CD4-positive, alpha-beta T cell treated with Interleukin-2 at 100 ng/mL for 4 hours (primary cell): ENCODE results near the gene BPI.
"Not testable (repeated sequence)": the region's sequence is repeated elsewhere in the genome, so short reads cannot be mapped to it uniquely, and the experiment has no call there.

Experiments used
- DNase-seq: peaks from one replicate; pipeline ENCODE4 v3.0.0-alpha.2; 2020; ENCODE audit warnings: low spot score

BPI gene

GRCh38 chr20:38278131-38278530 is 25.8 kb upstream of the BPI start:
- no peak for DNase-seq

GRCh38 chr20:38278763-38279162 is 25.2 kb upstream of the BPI start:
- no peak for DNase-seq

GRCh38 chr20:38281176-38281915 is 22.6 kb upstream of the BPI start:
- not testable (repeated sequence) for DNase-seq

GRCh38 chr20:38283236-38283635 is 20.7 kb upstream of the BPI start:
- DNase-seq = no peak

- not testable (repeated sequence) for DNase-seq
These were observed 19.8 kb upstream of the BPI start for GRCh38 chr20:38284066-38284650.

- no peak for DNase-seq
These were observed 19.0 kb upstream of the BPI start for GRCh38 chr20:38284893-38285444.

GRCh38 chr20:38286586-38287531 is 17.1 kb upstream of the BPI start:
- no peak for DNase-seq

GRCh38 chr20:38290829-38291814 is 12.8 kb upstream of the BPI start:
- no peak for DNase-seq

GRCh38 chr20:38291966-38292365 is 12.0 kb upstream of the BPI start:
- no peak for DNase-seq

- no peak for DNase-seq
These were observed 10.4 kb upstream of the BPI start for GRCh38 chr20:38293491-38294065.

GRCh38 chr20:38294076-38294591 is 9.8 kb upstream of the BPI start:
- DNase-seq = no peak

- no peak for DNase-seq
These were observed 8.1 kb upstream of the BPI start for GRCh38 chr20:38295811-38296210.

- DNase-seq = no peak
These were observed 7.5 kb upstream of the BPI start for GRCh38 chr20:38296433-38296832.

GRCh38 chr20:38297916-38298674 is 5.9 kb upstream of the BPI start:
- no peak for DNase-seq

GRCh38 chr20:38298768-38299288 is 5.1 kb upstream of the BPI start:
- DNase-seq = no peak

GRCh38 chr20:38299963-38300362 is 4.0 kb upstream of the BPI start:
- DNase-seq = no peak

- DNase-seq = no peak
These were observed 3.5 kb upstream of the BPI start for GRCh38 chr20:38300438-38300837.

- DNase-seq = no peak
These were observed 2.6 kb upstream of the BPI start for GRCh38 chr20:38301309-38301708.

GRCh38 chr20:38302786-38303185 is 1.2 kb upstream of the BPI start:
- no peak for DNase-seq
